CMK (cell line): ENCODE measurements around the gene ALAS1.
A peak's percentile ranks its signal among the peaks of the same experiment; 100 is the strongest.

Experiments
- DNase-seq: peaks from one replicate; pipeline ENCODE4 v3.0.0-alpha.2; 2010; ENCODE audit warnings: low read depth

ALAS1 gene

DNA sequence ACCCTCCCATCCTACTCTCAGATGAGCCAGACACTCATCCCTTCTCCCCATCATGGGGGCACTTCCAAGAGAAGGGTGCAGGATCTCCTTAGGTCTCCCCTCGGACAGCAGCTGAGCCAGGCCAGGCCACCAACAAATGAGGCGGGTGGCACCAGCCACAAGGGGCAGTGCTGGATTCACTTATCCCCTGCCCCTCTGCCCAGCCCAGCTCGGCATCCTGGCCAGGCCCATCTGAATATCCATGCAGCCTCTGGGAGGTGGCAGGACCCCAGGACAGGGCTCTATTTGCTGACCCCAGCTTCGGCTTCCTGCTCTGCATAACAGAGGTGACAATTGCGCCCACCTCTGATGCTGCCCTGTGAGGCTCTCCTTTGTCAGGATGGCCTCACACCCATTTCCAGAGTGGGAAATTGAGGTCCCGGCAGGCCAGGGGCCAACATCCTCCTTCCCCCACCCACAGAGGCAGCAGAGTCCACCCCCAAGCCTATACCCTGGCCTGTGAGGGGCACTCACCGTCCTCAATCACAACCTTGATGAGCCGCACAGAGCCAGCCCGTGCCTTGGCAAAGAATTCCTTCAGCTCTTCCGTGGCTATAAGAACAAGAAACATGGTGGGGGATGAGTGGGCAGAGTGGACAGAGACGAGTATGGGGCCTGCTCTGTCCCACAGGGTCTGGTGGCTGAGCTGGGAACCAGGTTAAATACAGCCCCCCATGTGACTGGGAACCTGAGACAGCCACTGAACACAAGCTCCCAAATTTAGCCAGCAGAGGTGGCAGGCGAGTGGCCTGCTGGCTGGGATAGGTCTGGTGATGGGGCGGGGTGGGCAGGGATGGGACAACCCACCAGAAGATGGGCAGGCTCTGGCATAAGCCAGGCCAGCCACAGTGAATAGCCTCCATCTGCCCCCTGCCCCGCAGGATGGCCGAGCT lies 36.8 kb downstream of the ALAS1 start:
- no peak for DNase-seq

DNA sequence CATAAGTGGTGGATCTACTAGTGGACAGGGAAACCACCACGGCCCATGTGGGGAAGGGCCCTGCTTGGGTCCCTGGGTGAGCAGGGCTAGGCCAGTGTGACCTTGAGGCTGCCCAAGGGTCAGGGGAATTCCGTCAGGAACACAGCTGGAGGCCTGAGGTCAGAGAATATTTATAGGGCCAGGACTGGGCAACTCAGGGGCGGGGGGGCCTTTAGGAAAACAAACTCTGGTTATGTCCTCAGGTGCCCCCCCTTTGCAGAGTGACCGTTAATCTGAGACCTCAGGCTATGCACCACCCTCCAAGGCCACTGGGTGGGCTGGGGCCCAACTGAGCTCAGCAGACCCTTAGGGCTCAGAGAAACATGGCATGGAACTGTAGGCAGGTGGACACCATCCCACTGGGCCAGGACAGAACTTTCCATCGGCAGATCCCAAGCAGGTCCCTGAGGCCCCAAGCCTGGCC lies 38.5 kb downstream of the ALAS1 start:
- DNase-seq = no peak

DNA sequence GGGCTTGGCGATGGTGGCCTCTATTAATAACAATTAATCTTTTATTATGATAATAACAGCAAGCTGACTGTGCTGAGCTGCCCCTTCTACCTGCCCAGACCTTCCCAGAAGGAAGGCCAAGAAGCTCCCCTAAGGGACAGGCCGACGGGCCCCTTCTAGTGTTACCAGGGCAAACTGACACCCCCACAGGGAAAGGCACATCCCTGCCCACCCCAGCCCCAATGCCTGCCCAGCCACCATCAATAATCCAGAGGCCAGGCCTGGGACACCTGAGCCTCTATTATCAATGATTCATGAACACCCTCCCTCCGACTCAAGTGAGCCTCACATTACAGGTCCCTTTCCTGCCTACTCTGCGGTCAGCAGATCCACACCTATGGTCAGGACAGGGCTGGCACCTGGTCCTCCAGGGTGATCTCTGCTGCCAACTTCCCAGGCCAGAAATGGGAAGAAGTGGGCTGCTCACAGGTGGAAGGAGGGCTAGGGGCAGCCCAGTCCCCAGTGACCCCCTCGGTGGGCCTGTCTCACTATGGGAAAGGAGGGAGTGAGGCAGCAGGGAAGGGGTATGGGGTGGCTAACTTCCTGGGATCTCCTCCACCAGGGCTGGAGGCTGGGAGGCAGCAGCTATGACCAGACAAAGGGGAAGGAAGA lies 39.2 kb downstream of the ALAS1 start:
- no peak for DNase-seq

DNA sequence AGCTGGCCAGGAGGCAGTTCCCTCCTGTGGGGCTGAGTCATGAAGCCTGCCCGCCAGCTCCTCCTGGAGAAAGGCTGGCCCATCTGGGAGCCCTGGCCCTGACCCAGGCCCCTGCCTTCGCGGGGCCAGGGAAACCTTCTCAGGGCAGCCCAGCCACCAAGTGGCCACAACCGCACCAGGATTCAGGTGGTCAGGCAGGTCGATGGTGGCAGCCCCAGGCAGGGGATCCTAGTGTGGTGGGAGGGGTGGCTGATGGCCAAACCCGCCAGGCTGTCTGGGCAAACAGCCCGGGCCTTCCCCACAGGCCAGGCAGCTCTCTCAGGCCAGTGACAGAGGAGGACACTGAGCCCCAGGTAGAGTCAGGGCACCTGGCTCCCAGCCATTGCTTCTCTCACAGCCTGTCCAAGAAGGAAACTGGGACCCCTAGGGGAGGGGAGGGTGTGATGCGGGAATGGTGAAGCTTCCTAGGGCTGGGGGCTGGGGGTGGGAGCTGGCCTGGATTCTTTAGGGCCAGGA lies 39.8 kb downstream of the ALAS1 start:
- no peak for DNase-seq

DNA sequence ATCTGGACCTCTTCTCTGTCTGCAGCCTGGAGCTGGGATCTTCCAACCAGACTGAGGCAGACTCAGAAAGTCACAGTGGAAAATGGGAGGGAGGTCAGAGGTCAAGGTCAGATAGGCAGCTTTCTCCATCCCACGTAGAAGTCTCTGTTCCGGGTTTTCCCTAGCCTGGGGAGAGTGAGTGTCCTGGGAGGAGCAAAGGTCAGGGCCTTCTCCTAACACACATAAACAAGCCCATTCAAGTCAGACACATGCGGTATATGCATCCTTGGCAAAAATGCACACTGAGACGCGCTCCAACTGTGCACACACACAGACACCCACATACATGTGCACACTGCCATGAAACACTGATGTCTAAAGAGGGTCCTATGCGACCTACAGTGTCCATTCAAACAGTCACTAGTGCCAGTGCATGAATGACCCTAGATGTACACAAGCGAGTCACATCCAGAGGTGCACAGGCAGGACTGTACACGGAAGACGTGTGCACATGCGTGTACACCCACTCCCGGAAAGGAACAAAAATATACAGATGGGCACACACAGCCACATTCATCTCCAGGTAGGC lies 40.3 kb downstream of the ALAS1 start:
- DNase-seq = no peak

DNA sequence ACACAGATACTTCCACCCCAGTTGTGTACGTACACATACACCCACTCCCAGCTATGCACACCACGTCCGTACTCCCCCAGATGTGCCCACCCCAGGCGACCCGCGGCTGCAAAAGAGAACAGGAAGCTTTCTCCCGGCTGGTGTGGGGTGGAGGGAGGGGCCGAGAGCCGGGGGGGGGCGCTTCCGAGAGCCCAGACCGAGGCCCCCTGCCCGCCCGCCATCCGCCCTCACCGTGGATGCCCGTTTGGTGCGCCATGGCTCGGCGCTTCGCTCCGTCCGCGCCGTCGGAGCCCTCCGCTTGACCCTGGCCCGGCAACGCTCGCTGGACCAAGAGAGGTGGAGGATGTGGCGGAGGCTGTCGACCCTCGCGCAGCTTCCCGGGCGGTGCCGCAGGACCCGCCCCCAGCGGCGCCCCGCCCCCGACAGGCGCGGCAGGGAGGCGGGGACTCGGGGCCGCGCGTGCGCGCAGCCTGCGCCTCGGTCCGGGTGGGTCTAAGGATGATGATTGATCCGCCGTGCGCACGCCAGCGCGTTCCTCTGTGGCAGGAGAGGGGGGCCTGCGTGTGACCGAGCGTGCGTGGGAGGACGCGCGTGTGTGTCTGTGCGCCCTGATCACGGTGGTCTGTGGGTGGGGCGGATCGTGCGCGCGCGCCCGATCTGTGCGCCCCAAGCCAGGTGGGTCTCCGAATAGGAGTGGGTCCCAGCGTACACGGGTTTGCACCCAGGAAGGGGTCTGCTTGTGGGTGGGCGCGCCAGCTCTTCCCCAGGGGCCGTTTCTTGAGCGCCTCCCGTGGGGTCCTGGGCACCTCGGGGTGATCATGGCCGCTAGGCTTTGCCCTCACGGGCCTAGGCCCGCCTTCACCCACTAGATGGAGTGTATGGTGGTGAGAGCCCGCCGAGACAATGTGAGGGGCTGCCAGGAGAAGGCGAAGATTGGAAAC lies 41.1 kb downstream of the ALAS1 start, which contains the start of gene TWF2:
TWF2 (minus strand) TSS at position 398 of the 941 bp plus-strand sequence; CDS start at position 256, 142 bp downstream.
- peak; percentile 93 for DNase-seq

DNA sequence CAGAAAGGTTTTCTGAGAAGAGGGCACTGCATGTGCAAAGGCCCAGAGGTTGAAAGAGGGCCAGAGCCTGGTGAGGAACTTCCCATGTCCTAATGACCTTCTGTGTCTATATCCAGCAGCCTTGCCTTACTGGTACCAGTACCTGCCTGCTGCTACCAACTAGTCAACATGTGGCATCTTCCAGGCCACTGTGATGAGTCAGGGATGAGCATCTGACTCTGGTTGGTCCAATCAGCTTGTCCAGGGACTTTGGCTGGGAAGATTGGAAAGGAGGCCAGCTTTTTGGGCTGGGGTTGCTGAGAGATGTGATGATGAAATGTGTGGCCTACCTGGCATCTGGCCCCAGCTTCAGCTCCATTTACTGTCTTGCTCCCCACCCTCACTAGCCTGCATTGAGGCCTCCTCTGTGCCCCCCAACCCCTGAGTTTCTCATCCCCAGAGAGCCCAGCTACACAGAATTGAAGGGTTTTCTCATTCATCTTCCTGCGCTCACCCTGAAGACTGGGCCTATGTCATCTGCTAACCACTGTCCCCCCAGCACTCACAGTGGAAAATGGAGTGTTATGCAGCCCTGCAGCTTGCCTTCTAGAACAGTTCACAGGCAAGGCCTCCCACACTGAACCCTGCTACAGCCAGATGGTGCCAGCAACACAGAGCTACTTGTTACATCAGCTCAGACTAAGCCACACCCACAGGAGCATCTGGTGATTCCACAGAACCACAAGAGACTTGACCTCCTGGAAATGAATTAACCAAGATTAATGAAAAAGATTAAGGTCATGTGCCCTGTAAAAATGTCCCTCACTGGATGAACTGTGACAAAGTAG lies 42.3 kb downstream of the ALAS1 start:
- DNase-seq = peak; percentile 83

DNA sequence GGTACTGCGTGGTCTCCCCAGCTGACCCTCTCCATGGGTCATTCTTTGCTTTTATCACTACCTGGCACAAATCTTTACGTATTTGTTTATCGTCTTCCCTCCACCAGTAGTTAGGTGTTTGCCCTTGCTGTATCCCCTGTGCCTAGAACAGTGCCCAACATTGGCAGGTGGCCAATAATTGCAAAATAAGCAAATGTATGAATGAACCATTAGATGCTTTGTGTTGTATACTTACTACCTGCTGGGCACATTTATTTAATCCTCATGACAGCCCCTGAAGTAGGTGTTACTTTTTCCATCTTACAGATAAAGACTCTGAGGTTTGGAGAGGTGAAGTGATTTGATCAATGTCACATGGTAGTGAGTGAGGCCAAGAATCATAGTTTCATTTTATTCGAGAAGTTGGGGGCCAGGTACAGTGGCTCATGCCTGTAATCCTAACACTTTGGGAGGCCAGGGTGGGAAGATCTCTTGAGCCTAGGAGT lies 43.0 kb downstream of the ALAS1 start:
- no peak for DNase-seq

DNA sequence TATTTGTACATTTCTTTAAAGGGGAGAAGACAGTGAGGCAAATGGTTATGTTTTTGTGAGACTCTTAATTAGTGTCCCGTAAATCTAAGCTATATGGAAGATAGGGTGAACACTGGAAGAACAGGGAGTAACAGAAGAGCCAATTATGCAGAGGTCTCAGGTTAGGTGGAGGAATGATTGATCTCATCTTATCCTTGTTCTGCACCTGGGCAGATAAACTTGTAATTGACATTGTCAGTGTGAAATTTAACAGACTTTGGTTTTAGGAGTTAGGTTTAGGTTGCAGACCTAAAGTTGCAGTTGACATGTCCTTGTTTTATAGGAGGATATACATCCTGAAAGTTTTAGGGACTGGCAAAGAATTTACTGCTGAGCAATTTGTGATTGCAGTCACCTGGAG lies 44.1 kb downstream of the ALAS1 start:
- DNase-seq = no peak

DNA sequence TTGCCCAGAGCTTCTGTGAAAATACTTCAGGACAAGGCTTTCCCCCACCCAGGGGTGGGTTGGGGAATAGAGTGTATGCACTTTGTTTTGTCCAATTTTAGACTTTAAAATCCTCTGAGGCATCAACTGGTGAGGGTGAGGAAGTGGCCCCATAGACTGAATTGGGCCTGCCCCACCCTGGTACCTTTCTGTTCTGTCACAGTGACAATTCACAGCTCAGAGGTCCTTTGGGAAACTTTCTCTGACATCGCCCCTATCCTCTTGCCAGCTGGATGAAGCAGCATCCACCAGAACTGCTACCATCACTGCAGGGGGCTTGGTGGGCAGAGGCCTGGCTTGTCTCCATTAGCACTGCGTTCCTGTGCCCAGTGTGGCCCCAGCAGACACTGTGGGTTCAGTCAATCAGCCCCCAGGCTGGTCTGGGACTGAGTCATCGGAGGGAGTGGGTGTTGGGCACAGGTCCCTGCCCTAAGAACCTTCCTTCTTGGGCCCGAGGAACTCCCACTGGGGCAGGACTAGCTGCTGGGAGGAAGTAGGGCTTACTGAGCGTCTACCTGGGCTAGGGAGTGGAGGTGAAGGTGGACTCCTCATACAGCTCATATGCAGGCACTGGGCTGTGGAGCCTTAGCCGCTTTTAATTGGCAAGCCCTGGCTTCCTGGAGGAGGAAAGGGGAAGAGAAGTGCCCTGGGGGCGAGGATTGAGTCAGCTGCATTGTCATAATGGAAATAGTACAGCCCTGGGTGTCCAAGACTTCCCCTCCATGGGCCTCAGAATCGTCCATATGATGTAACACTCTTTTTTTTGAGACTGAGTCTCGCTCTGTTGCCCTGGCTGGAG lies 46.0 kb downstream of the ALAS1 start:
- DNase-seq = no peak

DNA sequence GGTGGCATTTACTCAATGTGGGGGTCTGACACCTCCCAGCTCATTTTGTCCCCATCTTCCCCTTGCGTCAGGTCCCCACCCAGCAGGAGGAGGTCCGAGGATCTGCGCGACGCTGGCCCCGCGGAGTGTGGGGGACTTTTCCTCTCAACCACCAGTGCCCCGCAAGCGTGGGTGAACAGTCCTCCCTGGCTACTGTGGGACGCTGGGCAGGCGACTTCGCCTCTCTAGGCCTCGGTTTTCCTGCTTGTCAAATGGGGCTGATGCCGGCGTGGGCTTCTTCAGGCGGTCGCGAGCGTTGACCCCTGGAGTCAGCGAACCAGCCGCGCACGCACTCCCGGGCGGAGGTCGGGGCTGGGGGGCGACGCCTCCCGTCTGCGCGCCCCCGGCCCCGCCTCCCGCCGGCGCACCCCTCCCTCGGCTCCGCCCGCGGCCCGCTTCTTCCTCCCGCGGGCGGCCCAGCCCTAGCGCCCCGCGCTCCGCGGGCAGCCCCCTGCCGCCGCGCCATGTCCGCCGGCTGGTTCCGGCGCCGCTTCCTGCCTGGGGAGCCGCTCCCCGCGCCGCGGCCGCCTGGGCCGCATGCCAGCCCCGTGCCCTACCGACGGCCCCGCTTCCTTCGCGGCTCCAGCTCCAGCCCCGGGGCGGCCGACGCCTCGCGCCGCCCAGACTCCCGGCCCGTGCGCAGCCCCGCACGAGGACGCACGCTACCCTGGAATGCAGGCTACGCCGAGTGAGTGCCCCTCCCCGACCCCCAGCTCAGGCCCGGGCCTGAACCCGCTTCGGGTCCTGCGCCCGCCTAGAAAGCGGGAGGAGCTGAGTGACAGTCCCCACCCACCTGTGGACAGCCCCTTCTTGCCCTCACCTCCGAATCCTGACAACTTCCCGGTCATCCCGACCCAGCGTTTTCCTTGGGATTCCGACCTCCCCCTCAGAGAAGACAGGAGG lies 47.6 kb downstream of the ALAS1 start, which contains the start of gene PPM1M:
PPM1M (plus strand) TSS at position 438 of the 942 bp plus-strand sequence; CDS start at position 504, 66 bp downstream.
- DNase-seq = peak; percentile 36

DNA sequence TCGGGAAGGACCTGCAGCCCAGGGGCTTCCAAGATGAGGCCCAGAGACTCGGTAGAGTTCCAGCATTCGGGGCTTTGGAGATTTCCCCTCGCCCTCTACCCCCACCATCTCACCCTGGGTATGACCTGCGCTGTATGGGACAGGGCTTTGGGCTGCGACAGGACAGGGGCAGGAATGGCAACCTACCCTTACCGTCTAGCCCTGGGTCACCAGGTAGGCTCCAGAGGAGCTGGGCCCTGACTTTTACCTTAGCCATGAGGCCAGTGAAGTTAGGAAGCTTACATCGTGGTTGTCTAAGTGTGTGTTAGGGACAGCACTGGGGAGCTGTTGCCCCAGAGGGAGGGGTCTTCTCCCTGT lies 48.3 kb downstream of the ALAS1 start:
- no peak for DNase-seq

DNA sequence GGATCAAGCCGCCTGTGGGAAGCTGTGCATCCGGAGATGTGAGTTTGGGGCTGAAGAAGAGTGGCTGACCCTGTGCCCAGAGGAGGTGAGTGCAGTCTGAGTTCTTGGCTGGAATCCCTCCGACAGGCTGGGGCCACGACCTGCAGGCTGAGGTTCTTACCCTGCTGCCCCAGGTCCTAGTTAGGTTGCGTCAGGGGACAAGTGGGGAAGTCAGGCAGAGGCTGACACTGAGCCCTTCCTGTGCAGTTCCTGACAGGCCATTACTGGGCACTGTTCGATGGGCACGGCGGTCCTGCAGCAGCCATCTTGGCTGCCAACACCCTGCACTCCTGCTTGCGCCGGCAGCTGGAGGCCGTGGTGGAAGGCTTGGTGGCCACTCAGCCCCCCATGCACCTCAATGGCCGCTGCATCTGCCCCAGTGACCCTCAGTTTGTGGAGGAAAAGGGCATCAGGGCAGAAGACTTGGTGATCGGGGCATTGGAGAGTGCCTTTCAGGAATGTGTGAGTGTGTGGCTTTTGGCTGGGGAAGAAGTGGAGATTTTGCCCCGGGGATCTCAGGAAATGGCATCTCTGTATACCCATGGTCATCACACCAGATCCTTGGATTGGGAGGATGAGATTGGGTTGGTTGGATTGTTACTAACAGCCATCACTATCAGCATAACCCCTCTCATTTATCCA lies 48.9 kb downstream of the ALAS1 start:
- no peak for DNase-seq

DNA sequence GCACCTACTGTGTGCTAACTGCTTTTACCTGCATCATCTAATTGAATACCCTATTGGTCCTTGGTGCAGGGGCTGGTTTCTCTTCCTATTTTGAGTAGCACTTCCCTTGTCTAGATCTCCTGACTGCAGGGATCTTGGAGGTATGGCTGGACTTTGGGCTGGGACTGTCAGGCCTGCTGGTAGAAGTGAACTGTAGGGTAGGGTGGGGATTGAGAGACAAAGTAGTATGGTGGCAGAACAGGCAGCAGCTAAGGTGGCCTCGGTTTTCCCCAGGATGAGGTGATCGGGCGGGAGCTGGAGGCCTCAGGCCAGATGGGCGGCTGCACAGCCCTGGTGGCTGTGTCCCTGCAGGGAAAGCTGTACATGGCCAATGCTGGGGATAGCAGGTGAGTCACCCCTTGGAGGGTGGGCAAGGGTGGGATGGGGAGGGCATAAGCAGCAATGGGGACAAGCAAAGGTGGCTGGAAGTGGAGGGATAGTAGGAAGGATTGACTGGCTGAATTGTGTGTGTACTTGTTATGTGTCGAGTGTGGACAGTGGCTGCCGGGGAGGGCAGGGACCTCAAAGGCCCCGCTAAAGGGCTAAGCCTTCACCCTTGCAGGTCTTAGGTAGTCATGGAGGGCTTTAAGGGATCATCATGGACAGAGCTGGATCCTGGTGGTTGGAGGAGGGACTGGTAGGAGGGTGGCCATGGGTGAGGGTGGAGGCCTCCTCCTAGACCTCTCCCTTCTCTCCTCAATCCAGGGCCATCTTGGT lies 49.6 kb downstream of the ALAS1 start:
- no peak for DNase-seq

DNA sequence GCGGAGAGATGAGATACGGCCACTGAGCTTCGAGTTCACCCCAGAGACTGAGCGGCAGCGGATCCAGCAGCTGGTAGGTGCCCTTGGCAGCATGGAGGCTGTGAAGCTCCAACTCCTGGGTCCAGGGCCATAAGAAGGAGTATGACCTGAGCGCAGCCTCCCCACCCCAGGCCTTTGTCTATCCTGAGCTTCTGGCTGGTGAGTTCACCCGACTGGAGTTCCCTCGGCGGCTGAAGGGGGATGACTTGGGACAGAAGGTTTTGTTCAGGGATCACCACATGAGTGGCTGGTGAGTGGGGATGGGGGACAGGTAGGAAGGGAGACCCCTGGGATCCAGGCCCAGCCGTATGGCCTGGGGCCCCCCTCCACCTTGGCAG lies 50.2 kb downstream of the ALAS1 start:
- no peak for DNase-seq

DNA sequence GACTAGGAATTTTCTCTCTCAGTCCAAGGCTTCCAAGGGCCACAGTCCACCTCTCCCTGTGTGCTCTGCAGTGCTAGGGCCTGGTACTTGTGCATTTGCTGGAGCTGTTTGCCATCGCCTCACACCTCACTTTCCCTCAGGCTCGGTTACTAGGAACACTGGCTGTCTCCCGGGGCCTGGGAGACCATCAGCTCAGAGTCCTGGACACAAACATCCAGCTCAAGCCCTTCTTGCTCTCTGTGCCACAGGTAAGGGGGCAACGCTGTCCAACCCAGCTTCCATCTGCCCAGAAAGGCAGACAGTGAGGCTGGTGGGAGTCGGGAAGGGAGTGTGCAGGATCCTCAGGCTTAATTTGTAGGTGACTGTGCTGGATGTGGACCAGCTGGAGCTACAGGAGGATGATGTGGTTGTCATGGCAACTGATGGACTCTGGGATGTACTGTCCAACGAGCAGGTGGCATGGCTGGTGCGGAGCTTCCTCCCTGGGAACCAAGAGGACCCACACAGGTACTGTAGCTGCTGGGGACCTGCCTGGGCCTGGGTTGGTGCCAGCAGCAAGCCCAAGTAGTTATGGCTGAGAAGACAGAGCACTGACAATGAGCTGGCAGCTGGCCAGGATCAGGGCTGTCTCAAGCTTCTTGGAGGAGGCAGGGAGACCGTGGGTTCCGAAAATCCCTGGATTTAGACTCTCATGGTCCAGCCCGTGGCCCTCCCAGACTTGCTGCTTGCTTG lies 51.0 kb downstream of the ALAS1 start:
- DNase-seq = no peak
